ENCODE data around the gene MC1R. TPM values are rescaled to one million over a fixed set of nuclear protein-coding genes. Genes with fewer than 3 reads are reported as not detected.
"Not testable (repeated sequence)": the region's sequence is repeated elsewhere in the genome, so short reads cannot be mapped to it uniquely, and the experiment has no call there.

Gene MC1R
- total and polyA plus RNA-seq, 2 donors (not counting 1 experiment from before 2014, with no cell fraction given): 2.9 to 4.3 TPM

- H3K4me3 ChIP-seq (replicated peaks in 1 of 4; ENCODE audit: control extremely low read depth in 1 of 4, insufficient read depth in 1 of 4, low read depth in 3 of 4, low read length in 4 of 4); H3K27ac ChIP-seq (ENCODE audit: insufficient read depth, low read length); H3K9me3 ChIP-seq (ENCODE audit: control insufficient read depth, insufficient read depth, low read depth, low read length); H3K9ac ChIP-seq (ENCODE audit: insufficient read depth, low read length); H3K4me2 ChIP-seq (ENCODE audit: extremely low read depth, insufficient read depth, low read length); H2AFZ ChIP-seq (ENCODE audit: low read length); H3K36me3 ChIP-seq (ENCODE audit: control insufficient read depth, insufficient read depth, low read length); H3K4me1 ChIP-seq (ENCODE audit: control insufficient read depth, extremely low read depth, insufficient read depth, low read length); DNase-seq (ENCODE audit: low read depth in 2 of 2); H3K27me3 ChIP-seq (ENCODE audit: control insufficient read depth, insufficient read depth, low read length); H4K20me1 ChIP-seq (ENCODE audit: control insufficient read depth, extremely low read depth, insufficient read depth, low read length): not testable (repeated sequence)
- H3K79me2 ChIP-seq (ENCODE audit: control insufficient read depth, insufficient read depth, low read length): peaks cover 14% of the 10 kb centered on the region
Observed at GRCh38 chr16:89968074-89968473, 49.4 kb downstream of the MC1R start.

- no peak for DNase-seq (ENCODE audit: low read depth in 2 of 2)
- peaks cover 32% of the 10 kb centered on the region for H3K79me2 ChIP-seq (ENCODE audit: control insufficient read depth, insufficient read depth, low read length)
- H3K9me3 ChIP-seq (ENCODE audit: control insufficient read depth, insufficient read depth, low read depth, low read length): no peaks in the 10 kb centered on the region
- H4K20me1 ChIP-seq (ENCODE audit: control insufficient read depth, extremely low read depth, insufficient read depth, low read length): no peaks in the 10 kb centered on the region
- H3K27me3 ChIP-seq (ENCODE audit: control insufficient read depth, insufficient read depth, low read length): no peaks in the 10 kb centered on the region
- H3K4me3 ChIP-seq (replicated peaks in 1 of 4; ENCODE audit: control extremely low read depth in 1 of 4, insufficient read depth in 1 of 4, low read depth in 3 of 4, low read length in 4 of 4): no peak overlapping the region
- H3K4me1 ChIP-seq (ENCODE audit: control insufficient read depth, extremely low read depth, insufficient read depth, low read length): peaks cover 4% of the 10 kb centered on the region
- peaks cover 4% of the 10 kb centered on the region for H3K36me3 ChIP-seq (ENCODE audit: control insufficient read depth, insufficient read depth, low read length)
- H3K4me2 ChIP-seq (ENCODE audit: extremely low read depth, insufficient read depth, low read length): no peak overlapping the region
- no peak overlapping the region for H3K27ac ChIP-seq (ENCODE audit: insufficient read depth, low read length)
- H2AFZ ChIP-seq (ENCODE audit: low read length): no peak overlapping the region
- H3K9ac ChIP-seq (ENCODE audit: insufficient read depth, low read length): no peak overlapping the region
- TF ChIP-seq CTCF (conservative IDR thresholded peaks at IDR 0.05 in 1 of 2, IDR thresholded peaks at IDR 0.05 in 1 of 2; ENCODE audit: low read depth in 1 of 2, low read length in 2 of 2) (no peak), EZH2 (IDR thresholded peaks at IDR 0.05; ENCODE audit: low read length, missing control alignments) (no peak)
Observed at GRCh38 chr16:89969741-89970410, 51.2 kb downstream of the MC1R start.

Other genes with a start within 250 kb of the MC1R start
- gene CDK10, start 232.2 kb upstream of the MC1R start, total RNA-seq: 37.5 and 41.9 TPM in 2 replicates
- gene CDK10, start 232.2 kb upstream of the MC1R start, polyA plus RNA-seq: 22.9 and 27.3 TPM in 2 replicates
- 7.3 and 10.3 TPM in 2 replicates for gene SPATA2L, start 217.2 kb upstream of the MC1R start, total RNA-seq
- gene SPATA2L, start 217.2 kb upstream of the MC1R start, polyA plus RNA-seq: 1.7 and 1.8 TPM in 2 replicates
- 7.2 and 13.0 TPM in 2 replicates for gene VPS9D1, start 198.0 kb upstream of the MC1R start, total RNA-seq
- 6.3 and 6.4 TPM in 2 replicates for gene VPS9D1, start 198.0 kb upstream of the MC1R start, polyA plus RNA-seq
- gene ZNF276, start 197.3 kb upstream of the MC1R start, total RNA-seq: 12.7 and 12.8 TPM in 2 replicates
- 6.2 and 7.3 TPM in 2 replicates for gene ZNF276, start 197.3 kb upstream of the MC1R start, polyA plus RNA-seq
- gene FANCA, start 102.2 kb upstream of the MC1R start, total RNA-seq: 1.8 and 5.1 TPM in 2 replicates
- 6.9 and 26.1 TPM in 2 replicates for gene FANCA, start 102.2 kb upstream of the MC1R start, polyA plus RNA-seq
- 2.6 and 3.8 TPM in 2 replicates for gene SPIRE2, start 90.4 kb upstream of the MC1R start, total RNA-seq
- gene SPIRE2, start 90.4 kb upstream of the MC1R start, polyA plus RNA-seq: 0.59 and 1.8 TPM in 2 replicates
- 171 and 176 TPM in 2 replicates for gene TCF25, start 45.3 kb upstream of the MC1R start, total RNA-seq
- gene TCF25, start 45.3 kb upstream of the MC1R start, polyA plus RNA-seq: 150 and 158 TPM in 2 replicates
- 253 and 294 TPM in 2 replicates for gene TUBB3, start 4.5 kb downstream of the MC1R start, total RNA-seq
- gene TUBB3, start 4.5 kb downstream of the MC1R start, polyA plus RNA-seq: 134 and 233 TPM in 2 replicates
- 68.8 and 102 TPM in 2 replicates for gene DEF8, start 29.9 kb downstream of the MC1R start, total RNA-seq
- 63.5 and 93.1 TPM in 2 replicates for gene DEF8, start 29.9 kb downstream of the MC1R start, polyA plus RNA-seq
- gene DBNDD1, start 100.6 kb downstream of the MC1R start, total RNA-seq: 1.3 and 3.6 TPM in 2 replicates
- gene DBNDD1, start 100.6 kb downstream of the MC1R start, polyA plus RNA-seq: 2.1 and 7.4 TPM in 2 replicates
- gene PRDM7, start 158.5 kb downstream of the MC1R start, total RNA-seq: not detected in 2 replicates
- not detected in 2 replicates for gene PRDM7, start 158.5 kb downstream of the MC1R start, polyA plus RNA-seq

Measured in fibroblast of lung (primary cell).